Prostate gland (tissue), 2 donors: ENCODE measurements around the gene LUZP1. TPM values are rescaled to one million over a fixed set of nuclear protein-coding genes. Genes with fewer than 3 reads are reported as not detected.
A peak's percentile ranks its signal among the peaks of the same experiment; 100 is the strongest.

Source experiments
- DNase-seq: peaks from one replicate; pipeline ENCODE4 v3.0.0-alpha.2; 2019; ENCODE audit warnings: low spot score
- H3K27ac ChIP-seq, 2 donors: fragments of 200-600 bp; sonication (generic); 2 replicates each; pipeline ENCODE4 v1.5.1; 2017 to 2019
- H3K27me3 ChIP-seq: fragments of 200-600 bp; sonication (generic); replicated peaks from 2 replicates; pipeline ENCODE4 v1.5.1; 2019; ENCODE audit not compliant: insufficient read depth
- H3K36me3 ChIP-seq, 2 donors: fragments of 200-600 bp; sonication (generic); 1 replicate in 1 of 2; 2 replicates in 1 of 2; pipeline versions ENCODE4 v1.5.1 to v1.8.1; 2017 to 2019
- H3K4me1 ChIP-seq: fragments of 200-600 bp; sonication (generic); replicated peaks from 2 replicates; pipeline ENCODE4 v1.5.1; 2019
- H3K4me3 ChIP-seq, 2 donors: fragments of 200-600 bp; sonication (generic); 2 replicates each; pipeline ENCODE4 v1.5.1; 2017 to 2019
- H3K9me3 ChIP-seq: fragments of 200-600 bp; sonication (generic); 2 replicates; pipeline ENCODE4 v1.5.1; 2017
- POLR2A ChIP-seq: fragments of 450-650 bp; IDR thresholded peaks from one replicate; pipeline ENCODE4 v1.6.1; 2016; ENCODE audit warnings: antibody characterized with exemption, mild to moderate bottlenecking
- POLR2AphosphoS5 ChIP-seq: sonication (generic); formaldehyde crosslinking; IDR thresholded peaks from one replicate; pipeline ENCODE4 v1.6.1; 2017; ENCODE audit warnings: antibody characterized with exemption
- WGBS: methylation state at CpG from one replicate; pipeline ENCODE4 v1.1.5; 2018; 5-methylcytosine and 5-hydroxymethylcytosine counted together
- intact Hi-C: fragments of 100-400 bp; cut with DNase I; formaldehyde crosslinking; loops from one replicate; pipeline ENCODE4 v1.14.2; 2022
- total RNA-seq, 2 donors: library from RNA; depleted of rRNA; stranded (reverse); fragments of >200 nt; gene quantifications; one replicate each; pipeline ENCODE4 v1.1.0, GENCODE V29; 2016
- TF ChIP-seq, protein P1 (sequence below), 4 experiments: fragments of 200-600 bp in 2 of 4; fragments of 450-650 bp in 2 of 4; sonication (generic) in 2 of 4; IDR thresholded peaks; 1 replicate in 3 of 4; 2 replicates in 1 of 4; pipeline ENCODE4 v1.5.1; 2016 to 2019; ENCODE audit warnings: antibody characterized with exemption in 4 of 4, mild to moderate bottlenecking in 2 of 4, moderate library complexity in 2 of 4

Gene LUZP1
- total RNA-seq, 2 donors from 2014 or later: 16.9 to 17.5 TPM

DNA sequence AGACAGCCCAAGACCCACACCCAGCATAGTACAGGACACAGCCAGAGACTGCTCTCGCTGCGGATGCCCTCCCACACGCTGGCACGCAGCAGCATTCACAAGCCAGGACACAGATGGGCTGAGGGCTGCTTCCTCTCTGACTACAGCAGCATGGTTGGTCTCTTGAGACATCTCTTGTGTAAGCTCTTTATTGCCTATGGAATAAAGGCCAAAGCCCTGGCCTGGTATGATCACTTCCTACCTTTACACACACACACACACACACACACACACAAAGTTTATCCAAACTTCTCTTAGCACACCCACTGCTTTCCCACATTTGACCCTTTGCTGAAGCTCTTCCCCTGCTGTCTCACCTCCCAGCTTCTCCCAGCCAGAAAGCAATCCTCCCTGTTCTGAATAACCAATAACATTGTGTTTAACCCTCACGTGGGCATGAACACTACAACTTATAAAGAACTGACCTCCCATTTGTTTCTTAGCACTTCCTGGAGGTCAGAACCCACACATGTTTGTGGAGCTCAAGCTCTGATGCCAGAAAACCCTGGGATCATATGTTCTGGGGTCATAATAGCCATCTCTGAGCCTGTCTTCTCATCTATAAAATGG, 1.2 kb upstream of the LUZP1 start:
- Histone ChIP-seq H3K27ac (peak overlapping the region; percentile 89 to 90), H3K9me3 (no peaks in the 10 kb centered on the region), H3K4me1 (peaks cover 4% of the 10 kb centered on the region), H3K4me3 (no peak overlapping the region), H3K36me3 (no peaks in the 10 kb centered on the region), H3K27me3 (no peaks in the 10 kb centered on the region)
- intact Hi-C loops: loop anchor here (5.0 kb wide), 1 partner anchor 68 kb away; no protein-coding TSS in a partner anchor
- TF ChIP-seq, protein P1, sequence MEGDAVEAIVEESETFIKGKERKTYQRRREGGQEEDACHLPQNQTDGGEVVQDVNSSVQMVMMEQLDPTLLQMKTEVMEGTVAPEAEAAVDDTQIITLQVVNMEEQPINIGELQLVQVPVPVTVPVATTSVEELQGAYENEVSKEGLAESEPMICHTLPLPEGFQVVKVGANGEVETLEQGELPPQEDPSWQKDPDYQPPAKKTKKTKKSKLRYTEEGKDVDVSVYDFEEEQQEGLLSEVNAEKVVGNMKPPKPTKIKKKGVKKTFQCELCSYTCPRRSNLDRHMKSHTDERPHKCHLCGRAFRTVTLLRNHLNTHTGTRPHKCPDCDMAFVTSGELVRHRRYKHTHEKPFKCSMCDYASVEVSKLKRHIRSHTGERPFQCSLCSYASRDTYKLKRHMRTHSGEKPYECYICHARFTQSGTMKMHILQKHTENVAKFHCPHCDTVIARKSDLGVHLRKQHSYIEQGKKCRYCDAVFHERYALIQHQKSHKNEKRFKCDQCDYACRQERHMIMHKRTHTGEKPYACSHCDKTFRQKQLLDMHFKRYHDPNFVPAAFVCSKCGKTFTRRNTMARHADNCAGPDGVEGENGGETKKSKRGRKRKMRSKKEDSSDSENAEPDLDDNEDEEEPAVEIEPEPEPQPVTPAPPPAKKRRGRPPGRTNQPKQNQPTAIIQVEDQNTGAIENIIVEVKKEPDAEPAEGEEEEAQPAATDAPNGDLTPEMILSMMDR (IDR thresholded peaks at IDR 0.05): no peak
- TF ChIP-seq POLR2AphosphoS5: peak; percentile 32
- TF ChIP-seq POLR2A: no peak
- peak; percentile 47 for DNase-seq
- 16% methylated on average over 5 of the region's 5 CpGs for WGBS

DNA sequence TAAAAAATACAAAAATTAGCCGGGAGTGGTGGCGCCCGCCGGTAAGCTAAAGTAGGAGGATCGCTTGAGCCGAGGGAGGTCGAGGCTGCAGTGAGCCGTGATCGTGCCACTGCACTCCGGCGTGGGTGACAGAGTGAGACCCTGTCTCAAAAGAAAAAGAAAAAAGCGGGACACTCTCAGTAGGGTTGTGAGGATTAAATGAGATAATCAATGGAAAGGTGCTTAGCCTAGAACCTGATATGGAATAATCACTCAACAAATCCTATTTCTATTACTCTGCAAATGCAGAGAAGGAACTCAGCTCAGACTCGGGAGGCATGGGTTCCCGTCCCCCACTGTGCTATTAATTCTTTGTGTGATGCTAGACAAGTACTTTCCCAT, 529 bp upstream of the LUZP1 start:
- intact Hi-C loops: loop anchor here (5.0 kb wide), 1 partner anchor 67 kb away; no protein-coding TSS in a partner anchor
- 52% methylated on average over 14 of the region's 14 CpGs for WGBS

DNA sequence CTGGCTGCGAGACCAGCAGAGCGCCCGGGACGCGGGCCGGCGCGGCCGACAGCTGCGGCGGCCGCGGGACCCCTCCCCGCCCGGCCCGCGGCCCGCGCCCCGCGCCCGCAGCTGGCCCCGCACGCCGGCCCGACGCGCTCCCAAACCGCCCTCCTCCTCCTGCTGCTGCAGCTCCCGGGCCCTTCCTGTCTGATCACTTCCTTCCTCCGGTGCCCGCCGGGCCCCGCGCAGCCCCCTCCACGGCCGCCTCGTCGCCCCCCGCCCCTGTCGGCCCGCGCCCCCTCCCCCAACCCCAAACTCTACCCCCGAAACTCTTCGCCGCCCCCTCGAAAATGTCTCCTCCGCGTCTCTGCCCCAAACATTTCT, 594 bp downstream of the LUZP1 start:
- under 1% methylated on average over 32 of the region's 49 CpGs for WGBS
- Histone ChIP-seq H3K36me3 (no peaks in the 10 kb centered on the region), H3K4me1 (peaks cover 4% of the 10 kb centered on the region), H3K9me3 (no peaks in the 10 kb centered on the region), H3K27me3 (no peaks in the 10 kb centered on the region), H3K4me3 (peak overlapping the region; percentile 75 to 93), H3K27ac (peak overlapping the region; percentile 89 to 90)
- intact Hi-C loops: loop anchor here (5.0 kb wide), 1 partner anchor 66 kb away; no protein-coding TSS in a partner anchor
- peak; percentile 22 for DNase-seq
- TF ChIP-seq POLR2AphosphoS5 (no peak), POLR2A (no peak)
- TF ChIP-seq, protein P1 (IDR thresholded peaks at IDR 0.05): no peak

More for the DNA sequence above, 529 bp upstream of the LUZP1 start:
- DNase-seq: no peak
- no peak for TF ChIP-seq POLR2AphosphoS5
- TF ChIP-seq, protein P1 (IDR thresholded peaks at IDR 0.05): no peak
- no peak for TF ChIP-seq POLR2A
- Histone ChIP-seq H3K36me3 (no peaks in the 10 kb centered on the region), H3K4me1 (peaks cover 4% of the 10 kb centered on the region), H3K9me3 (no peaks in the 10 kb centered on the region), H3K4me3 (peak overlapping the region; percentile 75 to 93), H3K27me3 (no peaks in the 10 kb centered on the region), H3K27ac (peak overlapping the region; percentile 89 to 90)

DNA sequence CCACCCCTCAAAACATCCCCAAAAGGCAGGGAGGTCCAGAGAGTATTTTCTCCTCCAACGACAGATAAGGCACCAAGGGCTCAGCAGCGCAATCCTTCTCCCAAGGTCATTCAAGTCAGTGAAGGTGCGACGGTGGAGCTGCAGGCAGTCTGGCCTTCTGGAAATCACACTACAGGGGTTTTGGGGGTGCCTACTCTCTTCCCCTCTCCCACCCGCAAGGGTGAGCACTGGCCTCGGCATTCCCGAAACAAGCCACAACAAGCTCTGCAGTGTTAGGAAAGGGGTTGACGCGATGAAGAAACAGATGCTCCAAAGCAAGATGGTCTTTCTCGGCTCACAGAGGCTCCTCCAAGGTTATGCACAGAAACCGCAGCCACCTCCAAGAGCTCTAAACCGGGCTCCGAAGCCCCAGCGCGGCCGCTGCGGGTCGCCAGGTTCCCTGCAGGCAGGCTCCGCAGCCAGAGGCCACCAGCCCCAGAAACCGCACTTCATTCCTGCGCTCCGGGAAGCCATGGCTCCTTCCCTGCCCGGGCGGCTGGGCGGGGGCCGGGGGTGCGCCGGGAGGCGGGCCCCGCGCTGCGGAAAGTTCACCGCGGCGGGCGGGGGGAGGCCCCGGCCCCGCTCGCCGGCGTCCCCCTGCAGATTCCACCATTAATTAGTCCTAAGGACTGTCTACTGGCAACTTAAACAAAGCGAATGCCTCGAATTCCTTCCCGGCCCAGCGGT, 1.1 kb downstream of the LUZP1 start:
- intact Hi-C loops: loop anchor here (5.0 kb wide), 1 partner anchor 65 kb away; no protein-coding TSS in a partner anchor

More for the DNA sequence above, 1.1 kb downstream of the LUZP1 start:
- peaks cover 4% of the 10 kb centered on the region for H3K4me1 ChIP-seq
- no peaks in the 10 kb centered on the region for H3K9me3 ChIP-seq
- H3K27ac ChIP-seq: peak overlapping the region; percentile 89 to 90
- 0% methylated on average over 19 of the region's 45 CpGs for WGBS
- TF ChIP-seq POLR2AphosphoS5: peak; percentile 42
- peak; percentile 22 for TF ChIP-seq POLR2A
- TF ChIP-seq, protein P1 (IDR thresholded peaks at IDR 0.05): no peak
- H3K4me3 ChIP-seq: peak overlapping the region; percentile 75 to 93
- H3K36me3 ChIP-seq: no peaks in the 10 kb centered on the region
- peak; percentile 51 for DNase-seq
- H3K27me3 ChIP-seq: no peaks in the 10 kb centered on the region
